HG02763 (cell line): ENCODE data around the gene COG6.

Experiments used
- ATAC-seq: cut with Tn5 transposase; IDR thresholded peaks from one replicate; pipeline ENCODE4 v1.9.1; 2021; ENCODE audit warnings: mild to moderate bottlenecking, moderate library complexity; ENCODE audit not compliant: unreplicated experiment

Gene COG6

GRCh38 chr13:39655569-39656324 lies at the start of gene COG6:
Gene COG6 (plus strand): TSS chr13:39655662. CDS start chr13:39655727, 65 bp downstream.
- ATAC-seq = peak; percentile 95

- no peak for ATAC-seq
Measured at GRCh38 chr13:39605677-39606320, 49.7 kb upstream of the COG6 start.

GRCh38 chr13:39607876-39608275 lies 47.6 kb upstream of the COG6 start:
- no peak for ATAC-seq

- ATAC-seq = no peak
Measured at GRCh38 chr13:39612023-39612637, 43.3 kb upstream of the COG6 start.

- ATAC-seq = peak; percentile 81
Measured at GRCh38 chr13:39616087-39616694, 39.3 kb upstream of the COG6 start.

GRCh38 chr13:39618561-39618960 lies 36.9 kb upstream of the COG6 start:
- no peak for ATAC-seq

GRCh38 chr13:39623466-39623865 lies 32.0 kb upstream of the COG6 start:
- ATAC-seq = no peak

GRCh38 chr13:39631307-39631706 lies 24.2 kb upstream of the COG6 start:
- ATAC-seq = no peak

GRCh38 chr13:39632994-39633393 lies 22.5 kb upstream of the COG6 start:
- no peak for ATAC-seq

- ATAC-seq = no peak
Measured at GRCh38 chr13:39635564-39635963, 19.9 kb upstream of the COG6 start.

- no peak for ATAC-seq
Measured at GRCh38 chr13:39637890-39638289, 17.6 kb upstream of the COG6 start.

- no peak for ATAC-seq
Measured at GRCh38 chr13:39641645-39642044, 13.8 kb upstream of the COG6 start.

- ATAC-seq = no peak
Measured at GRCh38 chr13:39646122-39646521, 9.3 kb upstream of the COG6 start.

- ATAC-seq = no peak
Measured at GRCh38 chr13:39655041-39655568, 357 bp upstream of the COG6 start.

- ATAC-seq = no peak
Measured at GRCh38 chr13:39656325-39656677, 839 bp downstream of the COG6 start.

GRCh38 chr13:39663508-39663907 lies 8.0 kb downstream of the COG6 start:
- no peak for ATAC-seq

GRCh38 chr13:39663958-39664357 lies 8.5 kb downstream of the COG6 start:
- no peak for ATAC-seq

- no peak for ATAC-seq
Measured at GRCh38 chr13:39665763-39666162, 10.3 kb downstream of the COG6 start.

GRCh38 chr13:39670445-39670844 lies 15.0 kb downstream of the COG6 start:
- no peak for ATAC-seq

GRCh38 chr13:39672378-39673132 lies 17.1 kb downstream of the COG6 start:
- no peak for ATAC-seq

GRCh38 chr13:39675904-39676303 lies 20.4 kb downstream of the COG6 start:
- ATAC-seq = no peak
